ENCODE results near the gene TCERG1L. TPM values are rescaled to one million over a fixed set of nuclear protein-coding genes. Genes with fewer than 3 reads are reported as not detected.

The TCERG1L gene
- total RNA-seq, 4 donors from 2014 or later, result 0.12 TPM; not detected in 3

GRCh38 chr10:131099028-131099726, 212.3 kb downstream of the TCERG1L start:
- H3K36me3 ChIP-seq, result no peaks in the 10 kb centered on the region
- no peak for ATAC-seq
- H3K27me3 ChIP-seq, result peaks cover 21% of the 10 kb centered on the region
- no peak overlapping the region for H3K4me3 ChIP-seq
- 72 to 78% methylated on average over 8 of the region's 11 CpGs for WGBS, 2 donors (ENCODE audit: low coverage in 1 of 2)
- no peak overlapping the region for H3K27ac ChIP-seq
- no peaks in the 10 kb centered on the region for H3K4me1 ChIP-seq
- no peaks in the 10 kb centered on the region for H3K9me3 ChIP-seq
- no peak for TF ChIP-seq POLR2AphosphoS5 (IDR thresholded peaks at IDR 0.05)
- TF ChIP-seq POLR2A (IDR thresholded peaks at IDR 0.05), result no peak
- no peak for TF ChIP-seq EP300 (IDR thresholded peaks at IDR 0.05)
- TF ChIP-seq CTCF (IDR thresholded peaks at IDR 0.05), result no peak

DNA sequence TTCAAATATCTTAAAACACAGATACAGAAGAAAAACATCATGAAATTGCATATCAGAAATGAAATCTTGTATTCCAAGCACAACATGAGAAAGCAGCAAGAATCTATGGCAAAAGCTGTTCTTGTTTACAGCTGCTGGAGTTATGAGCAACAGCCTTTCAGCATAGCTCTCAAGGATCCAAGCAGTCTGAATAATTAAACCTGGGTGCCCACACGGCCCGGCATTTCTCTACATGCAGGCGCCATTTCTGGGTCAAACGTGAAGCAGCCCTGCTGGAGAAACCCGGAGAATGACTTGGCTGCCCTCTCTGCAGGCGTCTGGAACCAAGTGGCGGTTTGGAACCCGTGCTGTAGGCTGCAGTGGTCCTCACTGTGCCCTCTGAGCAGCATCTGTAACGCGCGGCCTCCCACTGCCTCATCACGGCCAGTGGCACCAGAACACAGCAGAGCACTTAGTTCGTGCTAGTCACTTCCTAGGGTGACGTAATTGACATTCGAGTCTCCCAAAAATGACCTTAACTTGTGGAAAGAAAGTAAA, 213.0 kb downstream of the TCERG1L start:
- Histone ChIP-seq H3K4me1 (no peaks in the 10 kb centered on the region), H3K27me3 (peaks cover 27% of the 10 kb centered on the region), H3K36me3 (no peaks in the 10 kb centered on the region), H3K9me3 (no peaks in the 10 kb centered on the region), H3K27ac (no peak overlapping the region), H3K4me3 (no peak overlapping the region)
- TF ChIP-seq POLR2A (IDR thresholded peaks at IDR 0.05), result no peak
- no peak for TF ChIP-seq POLR2AphosphoS5 (IDR thresholded peaks at IDR 0.05)
- no peak for TF ChIP-seq EP300 (IDR thresholded peaks at IDR 0.05)
- no peak for TF ChIP-seq CTCF (IDR thresholded peaks at IDR 0.05)
- ATAC-seq, result no peak
- 78 to 94% methylated on average over 3 to 13 of the region's 15 CpGs for WGBS, 2 donors (ENCODE audit: low coverage in 1 of 2)

DNA sequence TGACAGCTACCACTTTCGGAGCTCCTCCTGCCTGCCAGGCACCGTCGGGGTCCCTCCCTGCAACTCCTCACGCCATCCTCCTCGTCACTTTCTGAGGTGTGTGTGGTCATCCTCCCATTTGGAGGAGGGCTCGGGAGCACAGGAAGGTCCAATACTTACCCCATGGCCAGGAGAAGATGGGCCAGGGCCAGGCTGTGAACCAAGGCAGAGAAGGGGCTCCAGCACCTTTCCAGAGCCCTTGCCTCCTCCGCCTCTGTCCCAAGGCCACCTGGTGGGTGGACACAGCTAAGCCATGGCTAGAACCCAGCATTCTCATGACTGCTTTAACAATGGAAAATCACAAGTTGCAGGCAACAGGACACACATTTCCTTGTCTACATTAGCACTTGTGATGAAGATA, 215.5 kb downstream of the TCERG1L start:
- 86 to 100% methylated on average over 2 of the region's 7 CpGs for WGBS, 2 donors (ENCODE audit: low coverage in 1 of 2)
- ATAC-seq, result no peak
- no peak overlapping the region for H3K4me3 ChIP-seq
- H3K4me1 ChIP-seq, result no peaks in the 10 kb centered on the region
- no peak overlapping the region for H3K27ac ChIP-seq
- no peaks in the 10 kb centered on the region for H3K9me3 ChIP-seq
- no peaks in the 10 kb centered on the region for H3K36me3 ChIP-seq
- TF ChIP-seq CTCF (IDR thresholded peaks at IDR 0.05) (no peak), POLR2AphosphoS5 (IDR thresholded peaks at IDR 0.05) (no peak), POLR2A (IDR thresholded peaks at IDR 0.05) (no peak), EP300 (IDR thresholded peaks at IDR 0.05) (no peak)
- H3K27me3 ChIP-seq, result peaks cover 31% of the 10 kb centered on the region

- ATAC-seq, result no peak
- H3K4me3 ChIP-seq, result no peak overlapping the region
- H3K4me1 ChIP-seq, result no peaks in the 10 kb centered on the region
- no peaks in the 10 kb centered on the region for H3K36me3 ChIP-seq
- no peaks in the 10 kb centered on the region for H3K9me3 ChIP-seq
- TF ChIP-seq POLR2A (IDR thresholded peaks at IDR 0.05) (no peak), EP300 (IDR thresholded peaks at IDR 0.05) (no peak), CTCF (IDR thresholded peaks at IDR 0.05) (no peak), POLR2AphosphoS5 (IDR thresholded peaks at IDR 0.05) (no peak)
- peaks cover 37% of the 10 kb centered on the region for H3K27me3 ChIP-seq
- H3K27ac ChIP-seq, result no peak overlapping the region
- WGBS, 2 donors (ENCODE audit: low coverage in 1 of 2), result 98% methylated on average over 6 of the region's 12 CpGs; no CpG with 5 or more reads in 1 of the 2 donors
Observed at GRCh38 chr10:131095313-131095580, 216.3 kb downstream of the TCERG1L start.

Measured in gastroesophageal sphincter (tissue), 4 donors.